Rectal smooth muscle tissue (tissue), 1 donor: Measurements from ENCODE around the gene SGMS1.

Experiments used
- H3K27ac ChIP-seq: one replicate; pipeline ENCODE4 v1.7.0; 2013; ENCODE audit warnings: low read depth, low read length, inconsistent platforms
- H3K27me3 ChIP-seq: one replicate; pipeline ENCODE4 v1.7.0; 2013; ENCODE audit warnings: low read length; ENCODE audit not compliant: control insufficient read depth, insufficient read depth
- H3K36me3 ChIP-seq: one replicate; pipeline ENCODE4 v1.7.0; 2013; ENCODE audit warnings: low read length; ENCODE audit not compliant: control insufficient read depth, insufficient read depth
- H3K4me1 ChIP-seq: one replicate; pipeline ENCODE4 v1.7.0; 2013; ENCODE audit warnings: low read length; ENCODE audit not compliant: control insufficient read depth, insufficient read depth
- H3K4me3 ChIP-seq: one replicate; pipeline ENCODE4 v1.7.0; 2013; ENCODE audit warnings: low read length
- H3K9ac ChIP-seq: one replicate; pipeline ENCODE4 v1.7.0; 2013; ENCODE audit warnings: low read length

The SGMS1 gene

GRCh38 chr10:50567384-50567783 is 56.4 kb downstream of the SGMS1 start:
- no peak overlapping the region for H3K27ac ChIP-seq
- H3K9ac ChIP-seq: no peak overlapping the region
- no peaks in the 10 kb centered on the region for H3K4me1 ChIP-seq
- H3K36me3 ChIP-seq: no peaks in the 10 kb centered on the region
- no peak overlapping the region for H3K4me3 ChIP-seq
- no peaks in the 10 kb centered on the region for H3K27me3 ChIP-seq

GRCh38 chr10:50566150-50566549 is 57.6 kb downstream of the SGMS1 start:
- Histone ChIP-seq H3K9ac (no peak overlapping the region), H3K4me3 (no peak overlapping the region), H3K27me3 (no peaks in the 10 kb centered on the region), H3K36me3 (no peaks in the 10 kb centered on the region), H3K27ac (no peak overlapping the region), H3K4me1 (no peaks in the 10 kb centered on the region)

GRCh38 chr10:50565301-50566083 is 58.3 kb downstream of the SGMS1 start:
- Histone ChIP-seq H3K27ac (no peak overlapping the region), H3K36me3 (no peaks in the 10 kb centered on the region), H3K27me3 (no peaks in the 10 kb centered on the region), H3K4me3 (no peak overlapping the region), H3K4me1 (peaks cover 2% of the 10 kb centered on the region), H3K9ac (no peak overlapping the region)

- Histone ChIP-seq H3K36me3 (no peaks in the 10 kb centered on the region), H3K27ac (no peak overlapping the region), H3K4me1 (peaks cover 2% of the 10 kb centered on the region), H3K4me3 (no peak overlapping the region), H3K9ac (no peak overlapping the region), H3K27me3 (no peaks in the 10 kb centered on the region)
Observed at GRCh38 chr10:50563906-50564305, 59.9 kb downstream of the SGMS1 start.

- Histone ChIP-seq H3K4me1 (peaks cover 13% of the 10 kb centered on the region), H3K36me3 (no peaks in the 10 kb centered on the region), H3K4me3 (no peak overlapping the region), H3K27me3 (no peaks in the 10 kb centered on the region), H3K9ac (no peak overlapping the region), H3K27ac (no peak overlapping the region)
Observed at GRCh38 chr10:50561816-50562215, 61.9 kb downstream of the SGMS1 start.

GRCh38 chr10:50561266-50561665 is 62.5 kb downstream of the SGMS1 start:
- H3K27me3 ChIP-seq: no peaks in the 10 kb centered on the region
- no peak overlapping the region for H3K4me3 ChIP-seq
- no peak overlapping the region for H3K27ac ChIP-seq
- H3K4me1 ChIP-seq: peaks cover 13% of the 10 kb centered on the region
- no peak overlapping the region for H3K9ac ChIP-seq
- no peaks in the 10 kb centered on the region for H3K36me3 ChIP-seq

- Histone ChIP-seq H3K4me3 (no peak overlapping the region), H3K4me1 (peaks cover 13% of the 10 kb centered on the region), H3K27ac (no peak overlapping the region), H3K27me3 (no peaks in the 10 kb centered on the region), H3K9ac (no peak overlapping the region), H3K36me3 (no peaks in the 10 kb centered on the region)
Observed at GRCh38 chr10:50560370-50560769, 63.4 kb downstream of the SGMS1 start.

- H3K9ac ChIP-seq: no peak overlapping the region
- no peak overlapping the region for H3K27ac ChIP-seq
- H3K27me3 ChIP-seq: no peaks in the 10 kb centered on the region
- no peak overlapping the region for H3K4me3 ChIP-seq
- peaks cover 17% of the 10 kb centered on the region for H3K4me1 ChIP-seq
- no peaks in the 10 kb centered on the region for H3K36me3 ChIP-seq
Observed at GRCh38 chr10:50558371-50558770, 65.4 kb downstream of the SGMS1 start.

- Histone ChIP-seq H3K27me3 (no peaks in the 10 kb centered on the region), H3K27ac (no peak overlapping the region), H3K4me1 (peaks cover 24% of the 10 kb centered on the region), H3K9ac (no peak overlapping the region), H3K4me3 (no peak overlapping the region), H3K36me3 (no peaks in the 10 kb centered on the region)
Observed at GRCh38 chr10:50557130-50557682, 66.5 kb downstream of the SGMS1 start.

- Histone ChIP-seq H3K27me3 (no peaks in the 10 kb centered on the region), H3K4me1 (peaks cover 25% of the 10 kb centered on the region), H3K4me3 (no peak overlapping the region), H3K9ac (no peak overlapping the region), H3K27ac (no peak overlapping the region), H3K36me3 (no peaks in the 10 kb centered on the region)
Observed at GRCh38 chr10:50556237-50557120, 67.3 kb downstream of the SGMS1 start.

GRCh38 chr10:50554995-50555568 is 68.7 kb downstream of the SGMS1 start:
- peaks cover 22% of the 10 kb centered on the region for H3K4me1 ChIP-seq
- H3K27ac ChIP-seq: no peak overlapping the region
- no peaks in the 10 kb centered on the region for H3K27me3 ChIP-seq
- no peak overlapping the region for H3K9ac ChIP-seq
- no peaks in the 10 kb centered on the region for H3K36me3 ChIP-seq
- no peak overlapping the region for H3K4me3 ChIP-seq

GRCh38 chr10:50554376-50554994 is 69.3 kb downstream of the SGMS1 start:
- Histone ChIP-seq H3K4me3 (no peak overlapping the region), H3K9ac (no peak overlapping the region), H3K27ac (no peak overlapping the region), H3K4me1 (peaks cover 22% of the 10 kb centered on the region), H3K27me3 (no peaks in the 10 kb centered on the region), H3K36me3 (no peaks in the 10 kb centered on the region)
